Activated naive CD8-positive, alpha-beta T cell treated with anti-CD3 and anti-CD28 coated beads, Interleukin-2, amount 50 U/mL, for 24 hours (primary cell): Measurements from ENCODE around the gene AIFM2.
"Not testable (repeated sequence)": the region's sequence is repeated elsewhere in the genome, so short reads cannot be mapped to it uniquely, and the experiment has no call there.

Experiments used
- ATAC-seq: fragments of 150-1000 bp; cut with Tn5 transposase; one replicate; pipeline ENCODE4 v1.10.0; 2021
- DNase-seq: peaks from one replicate; pipeline ENCODE4 v3.0.0; 2021
- H3K27ac Mint-ChIP-seq: one replicate; pipeline ENCODE4 v1.8.0; 2021; ENCODE audit warnings: mild to moderate bottlenecking, mixed read lengths
- H3K27me3 Mint-ChIP-seq: one replicate; pipeline ENCODE4 v1.8.0; 2021; ENCODE audit warnings: mixed read lengths
- H3K36me3 Mint-ChIP-seq: one replicate; pipeline ENCODE4 v1.8.0; 2021; ENCODE audit warnings: low read depth, mixed read lengths
- H3K4me1 Mint-ChIP-seq: one replicate; pipeline ENCODE4 v1.8.0; 2021; ENCODE audit warnings: mixed read lengths
- H3K4me3 Mint-ChIP-seq: one replicate; pipeline ENCODE4 v1.8.0; 2021; ENCODE audit warnings: mild to moderate bottlenecking, moderate library complexity, mixed read lengths
- H3K9me3 Mint-ChIP-seq: one replicate; pipeline ENCODE4 v1.8.0; 2021; ENCODE audit warnings: mixed read lengths

Gene AIFM2

GRCh38 chr10:70139151-70139996 is 6.7 kb upstream of the AIFM2 start:
- DNase-seq (no peak), ATAC-seq (no peak)
- Mint-ChIP-seq H3K36me3 (peaks cover 7% of the 10 kb centered on the region), H3K4me1 (peaks cover 16% of the 10 kb centered on the region), H3K27me3 (no peaks in the 10 kb centered on the region), H3K27ac (no peak overlapping the region), H3K9me3 (no peaks in the 10 kb centered on the region), H3K4me3 (no peak overlapping the region)

GRCh38 chr10:70137927-70138883 is 5.6 kb upstream of the AIFM2 start:
- ATAC-seq = no peak

GRCh38 chr10:70137135-70137534 is 4.5 kb upstream of the AIFM2 start:
- Mint-ChIP-seq H3K4me1 (peaks cover 15% of the 10 kb centered on the region), H3K36me3 (peaks cover 6% of the 10 kb centered on the region), H3K27me3 (no peaks in the 10 kb centered on the region), H3K4me3 (no peak overlapping the region), H3K27ac (no peak overlapping the region), H3K9me3 (no peaks in the 10 kb centered on the region)
- ATAC-seq = no peak
- no peak for DNase-seq

More at GRCh38 chr10:70137927-70138883, 5.6 kb upstream of the AIFM2 start:
- Mint-ChIP-seq H3K9me3 (no peaks in the 10 kb centered on the region), H3K36me3 (peaks cover 7% of the 10 kb centered on the region), H3K27ac (no peak overlapping the region), H3K4me3 (no peak overlapping the region), H3K4me1 (peaks cover 8% of the 10 kb centered on the region), H3K27me3 (no peaks in the 10 kb centered on the region)
- no peak for DNase-seq

GRCh38 chr10:70135684-70136083 is 3.1 kb upstream of the AIFM2 start:
- ATAC-seq = no peak
- no peak overlapping the region for H3K4me3 Mint-ChIP-seq
- no peak overlapping the region for H3K27ac Mint-ChIP-seq
- H3K36me3 Mint-ChIP-seq = peaks cover 6% of the 10 kb centered on the region
- DNase-seq = no peak
- no peaks in the 10 kb centered on the region for H3K27me3 Mint-ChIP-seq
- peaks cover 27% of the 10 kb centered on the region for H3K4me1 Mint-ChIP-seq
- H3K9me3 Mint-ChIP-seq = no peaks in the 10 kb centered on the region

- H3K27me3 Mint-ChIP-seq = no peaks in the 10 kb centered on the region
- peaks cover 3% of the 10 kb centered on the region for H3K36me3 Mint-ChIP-seq
- H3K27ac Mint-ChIP-seq = no peak overlapping the region
- ATAC-seq = no peak
- H3K9me3 Mint-ChIP-seq = no peaks in the 10 kb centered on the region
- no peak overlapping the region for H3K4me3 Mint-ChIP-seq
- H3K4me1 Mint-ChIP-seq = peaks cover 29% of the 10 kb centered on the region
- no peak for DNase-seq
Measured at GRCh38 chr10:70135046-70135445, 2.4 kb upstream of the AIFM2 start.

GRCh38 chr10:70131560-70131937 is 1.1 kb downstream of the AIFM2 start:
- H3K27ac Mint-ChIP-seq = peak overlapping the region; percentile 91
- no peak for DNase-seq
- H3K4me3 Mint-ChIP-seq = peak overlapping the region; percentile 86
- ATAC-seq = no peak
- H3K36me3 Mint-ChIP-seq = peaks cover 2% of the 10 kb centered on the region
- H3K4me1 Mint-ChIP-seq = peaks cover 25% of the 10 kb centered on the region
- H3K27me3 Mint-ChIP-seq = no peaks in the 10 kb centered on the region
- no peaks in the 10 kb centered on the region for H3K9me3 Mint-ChIP-seq

- no peak for ATAC-seq
- no peak overlapping the region for H3K27ac Mint-ChIP-seq
- H3K4me3 Mint-ChIP-seq = peak overlapping the region; percentile 86
- DNase-seq = no peak
- H3K27me3 Mint-ChIP-seq = no peaks in the 10 kb centered on the region
- no peaks in the 10 kb centered on the region for H3K9me3 Mint-ChIP-seq
- peaks cover 25% of the 10 kb centered on the region for H3K4me1 Mint-ChIP-seq
- H3K36me3 Mint-ChIP-seq = peaks cover 2% of the 10 kb centered on the region
Measured at GRCh38 chr10:70130878-70131559, 1.6 kb downstream of the AIFM2 start.

- H3K4me1 Mint-ChIP-seq = peaks cover 11% of the 10 kb centered on the region
- no peak overlapping the region for H3K27ac Mint-ChIP-seq
Measured at GRCh38 chr10:70126700-70127395, 5.8 kb downstream of the AIFM2 start.

GRCh38 chr10:70125918-70126552 is 6.6 kb downstream of the AIFM2 start:
- Mint-ChIP-seq H3K9me3 (no peaks in the 10 kb centered on the region), H3K4me3 (no peak overlapping the region), H3K27ac (no peak overlapping the region), H3K27me3 (no peaks in the 10 kb centered on the region), H3K36me3 (peaks cover 4% of the 10 kb centered on the region), H3K4me1 (peaks cover 5% of the 10 kb centered on the region)
- DNase-seq = no peak
- no peak for ATAC-seq

More at GRCh38 chr10:70126700-70127395, 5.8 kb downstream of the AIFM2 start:
- DNase-seq = no peak
- peaks cover 2% of the 10 kb centered on the region for H3K36me3 Mint-ChIP-seq
- ATAC-seq = no peak
- no peaks in the 10 kb centered on the region for H3K9me3 Mint-ChIP-seq
- no peak overlapping the region for H3K4me3 Mint-ChIP-seq
- no peaks in the 10 kb centered on the region for H3K27me3 Mint-ChIP-seq

GRCh38 chr10:70124918-70125317 is 7.7 kb downstream of the AIFM2 start:
- ATAC-seq (no peak), DNase-seq (no peak)
- H3K36me3 Mint-ChIP-seq = peaks cover 4% of the 10 kb centered on the region
- H3K27ac Mint-ChIP-seq = no peak overlapping the region
- H3K4me3 Mint-ChIP-seq = no peak overlapping the region
- H3K27me3 Mint-ChIP-seq = no peaks in the 10 kb centered on the region
- H3K9me3 Mint-ChIP-seq = no peaks in the 10 kb centered on the region
- H3K4me1 Mint-ChIP-seq = no peaks in the 10 kb centered on the region

- DNase-seq (no peak), ATAC-seq (no peak)
- no peak overlapping the region for H3K4me3 Mint-ChIP-seq
- H3K4me1 Mint-ChIP-seq = no peaks in the 10 kb centered on the region
- H3K9me3 Mint-ChIP-seq = no peaks in the 10 kb centered on the region
- peaks cover 4% of the 10 kb centered on the region for H3K36me3 Mint-ChIP-seq
- no peak overlapping the region for H3K27ac Mint-ChIP-seq
- no peaks in the 10 kb centered on the region for H3K27me3 Mint-ChIP-seq
Measured at GRCh38 chr10:70124415-70124814, 8.2 kb downstream of the AIFM2 start.

- no peak for ATAC-seq
- Mint-ChIP-seq H3K36me3 (peaks cover 4% of the 10 kb centered on the region), H3K9me3 (no peaks in the 10 kb centered on the region)
Measured at GRCh38 chr10:70123817-70124216, 8.8 kb downstream of the AIFM2 start.

GRCh38 chr10:70123166-70123565 is 9.5 kb downstream of the AIFM2 start:
- not testable (repeated sequence) for H3K4me1 Mint-ChIP-seq, H3K9me3 Mint-ChIP-seq, H3K36me3 Mint-ChIP-seq, ATAC-seq, DNase-seq, H3K4me3 Mint-ChIP-seq, H3K27ac Mint-ChIP-seq, H3K27me3 Mint-ChIP-seq

More at GRCh38 chr10:70123817-70124216, 8.8 kb downstream of the AIFM2 start:
- DNase-seq = no peak
- H3K4me1 Mint-ChIP-seq = no peaks in the 10 kb centered on the region
- H3K27me3 Mint-ChIP-seq = no peaks in the 10 kb centered on the region
- no peak overlapping the region for H3K4me3 Mint-ChIP-seq
- H3K27ac Mint-ChIP-seq = no peak overlapping the region
